ENCODE results near the gene NDRG4. TPM values are rescaled to one million over a fixed set of nuclear protein-coding genes. Genes with fewer than 3 reads are reported as not detected.

The NDRG4 gene
- total and polyA plus RNA-seq, 2 donors (not counting 1 experiment from before 2014, with no cell fraction given) = 4.0 to 5.1 TPM

- H3K36me3 ChIP-seq (ENCODE audit: control insufficient read depth, insufficient read depth, low read length) = no peaks in the 10 kb centered on the region
- no peak for TF ChIP-seq CTCF (conservative IDR thresholded peaks at IDR 0.05 in 1 of 2, IDR thresholded peaks at IDR 0.05 in 1 of 2; ENCODE audit: low read depth in 1 of 2, low read length in 2 of 2)
- no peak for TF ChIP-seq EZH2 (IDR thresholded peaks at IDR 0.05; ENCODE audit: low read length, missing control alignments)
Measured at GRCh38 chr16:58472827-58473226, 27.1 kb upstream of the NDRG4 start.

GRCh38 chr16:58474296-58474695 lies 25.6 kb upstream of the NDRG4 start:
- no peak overlapping the region for H3K4me3 ChIP-seq (replicated peaks in 1 of 4; ENCODE audit: control extremely low read depth in 1 of 4, insufficient read depth in 1 of 4, low read depth in 3 of 4, low read length in 4 of 4)
- H3K27ac ChIP-seq (ENCODE audit: insufficient read depth, low read length) = no peak overlapping the region
- TF ChIP-seq CTCF (conservative IDR thresholded peaks at IDR 0.05 in 1 of 2, IDR thresholded peaks at IDR 0.05 in 1 of 2; ENCODE audit: low read depth in 1 of 2, low read length in 2 of 2) = no peak
- TF ChIP-seq EZH2 (IDR thresholded peaks at IDR 0.05; ENCODE audit: low read length, missing control alignments) = no peak
- no peaks in the 10 kb centered on the region for H3K79me2 ChIP-seq (ENCODE audit: control insufficient read depth, insufficient read depth, low read length)
- no peaks in the 10 kb centered on the region for H3K9me3 ChIP-seq (ENCODE audit: control insufficient read depth, insufficient read depth, low read depth, low read length)
- peaks cover 5% of the 10 kb centered on the region for H3K27me3 ChIP-seq (ENCODE audit: control insufficient read depth, insufficient read depth, low read length)
- H3K9ac ChIP-seq (ENCODE audit: insufficient read depth, low read length) = no peak overlapping the region
- no peaks in the 10 kb centered on the region for H3K4me1 ChIP-seq (ENCODE audit: control insufficient read depth, extremely low read depth, insufficient read depth, low read length)
- no peak for DNase-seq (ENCODE audit: low read depth in 2 of 2)
- no peak overlapping the region for H2AFZ ChIP-seq (ENCODE audit: low read length)
- no peaks in the 10 kb centered on the region for H4K20me1 ChIP-seq (ENCODE audit: control insufficient read depth, extremely low read depth, insufficient read depth, low read length)
- no peaks in the 10 kb centered on the region for H3K36me3 ChIP-seq (ENCODE audit: control insufficient read depth, insufficient read depth, low read length)
- H3K4me2 ChIP-seq (ENCODE audit: extremely low read depth, insufficient read depth, low read length) = no peak overlapping the region

More at GRCh38 chr16:58472827-58473226, 27.1 kb upstream of the NDRG4 start:
- DNase-seq (ENCODE audit: low read depth in 2 of 2) = no peak
- Histone ChIP-seq H3K9ac (ENCODE audit: insufficient read depth, low read length) (no peak overlapping the region), H4K20me1 (ENCODE audit: control insufficient read depth, extremely low read depth, insufficient read depth, low read length) (no peaks in the 10 kb centered on the region), H3K4me1 (ENCODE audit: control insufficient read depth, extremely low read depth, insufficient read depth, low read length) (no peaks in the 10 kb centered on the region), H3K79me2 (ENCODE audit: control insufficient read depth, insufficient read depth, low read length) (no peaks in the 10 kb centered on the region), H3K9me3 (ENCODE audit: control insufficient read depth, insufficient read depth, low read depth, low read length) (no peaks in the 10 kb centered on the region), H3K4me2 (ENCODE audit: extremely low read depth, insufficient read depth, low read length) (no peak overlapping the region), H3K27ac (ENCODE audit: insufficient read depth, low read length) (no peak overlapping the region), H3K4me3 (replicated peaks in 1 of 4; ENCODE audit: control extremely low read depth in 1 of 4, insufficient read depth in 1 of 4, low read depth in 3 of 4, low read length in 4 of 4) (no peak overlapping the region), H2AFZ (ENCODE audit: low read length) (no peak overlapping the region), H3K27me3 (ENCODE audit: control insufficient read depth, insufficient read depth, low read length) (peaks cover 5% of the 10 kb centered on the region)

GRCh38 chr16:58475091-58475619 lies 24.8 kb upstream of the NDRG4 start:
- DNase-seq (ENCODE audit: low read depth in 2 of 2) = no peak
- Histone ChIP-seq H3K79me2 (ENCODE audit: control insufficient read depth, insufficient read depth, low read length) (no peaks in the 10 kb centered on the region), H3K9ac (ENCODE audit: insufficient read depth, low read length) (no peak overlapping the region), H3K27me3 (ENCODE audit: control insufficient read depth, insufficient read depth, low read length) (peaks cover 5% of the 10 kb centered on the region), H3K4me3 (replicated peaks in 1 of 4; ENCODE audit: control extremely low read depth in 1 of 4, insufficient read depth in 1 of 4, low read depth in 3 of 4, low read length in 4 of 4) (no peak overlapping the region), H2AFZ (ENCODE audit: low read length) (no peak overlapping the region), H3K4me1 (ENCODE audit: control insufficient read depth, extremely low read depth, insufficient read depth, low read length) (no peaks in the 10 kb centered on the region), H3K9me3 (ENCODE audit: control insufficient read depth, insufficient read depth, low read depth, low read length) (no peaks in the 10 kb centered on the region), H3K36me3 (ENCODE audit: control insufficient read depth, insufficient read depth, low read length) (no peaks in the 10 kb centered on the region), H3K27ac (ENCODE audit: insufficient read depth, low read length) (no peak overlapping the region), H3K4me2 (ENCODE audit: extremely low read depth, insufficient read depth, low read length) (no peak overlapping the region), H4K20me1 (ENCODE audit: control insufficient read depth, extremely low read depth, insufficient read depth, low read length) (no peaks in the 10 kb centered on the region)
- no peak for TF ChIP-seq EZH2 (IDR thresholded peaks at IDR 0.05; ENCODE audit: low read length, missing control alignments)
- no peak for TF ChIP-seq CTCF (conservative IDR thresholded peaks at IDR 0.05 in 1 of 2, IDR thresholded peaks at IDR 0.05 in 1 of 2; ENCODE audit: low read depth in 1 of 2, low read length in 2 of 2)
